ENCODE data around the gene SRRM2.

DNA sequence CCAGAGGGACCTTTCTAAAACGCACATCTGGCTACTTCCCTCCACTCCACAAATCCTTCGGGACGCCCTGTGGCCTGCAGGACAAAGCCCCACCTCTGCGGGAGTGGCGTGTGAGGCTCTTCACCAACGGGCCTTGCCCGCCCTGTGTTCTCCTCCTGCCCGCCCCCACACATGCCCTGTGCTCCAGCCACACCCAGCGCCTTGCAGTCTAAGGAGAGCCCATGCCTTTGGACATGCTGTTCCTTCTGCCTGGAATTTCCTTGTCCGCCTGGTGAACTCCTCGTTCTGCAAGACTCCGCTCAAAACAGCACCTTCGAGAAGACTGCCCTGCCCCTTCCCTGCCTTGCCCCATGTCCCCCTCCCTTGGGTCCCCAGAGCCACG lies 17.2 kb downstream of the SRRM2 start:
- TF ChIP-seq, protein P1, sequence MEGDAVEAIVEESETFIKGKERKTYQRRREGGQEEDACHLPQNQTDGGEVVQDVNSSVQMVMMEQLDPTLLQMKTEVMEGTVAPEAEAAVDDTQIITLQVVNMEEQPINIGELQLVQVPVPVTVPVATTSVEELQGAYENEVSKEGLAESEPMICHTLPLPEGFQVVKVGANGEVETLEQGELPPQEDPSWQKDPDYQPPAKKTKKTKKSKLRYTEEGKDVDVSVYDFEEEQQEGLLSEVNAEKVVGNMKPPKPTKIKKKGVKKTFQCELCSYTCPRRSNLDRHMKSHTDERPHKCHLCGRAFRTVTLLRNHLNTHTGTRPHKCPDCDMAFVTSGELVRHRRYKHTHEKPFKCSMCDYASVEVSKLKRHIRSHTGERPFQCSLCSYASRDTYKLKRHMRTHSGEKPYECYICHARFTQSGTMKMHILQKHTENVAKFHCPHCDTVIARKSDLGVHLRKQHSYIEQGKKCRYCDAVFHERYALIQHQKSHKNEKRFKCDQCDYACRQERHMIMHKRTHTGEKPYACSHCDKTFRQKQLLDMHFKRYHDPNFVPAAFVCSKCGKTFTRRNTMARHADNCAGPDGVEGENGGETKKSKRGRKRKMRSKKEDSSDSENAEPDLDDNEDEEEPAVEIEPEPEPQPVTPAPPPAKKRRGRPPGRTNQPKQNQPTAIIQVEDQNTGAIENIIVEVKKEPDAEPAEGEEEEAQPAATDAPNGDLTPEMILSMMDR (optimal IDR thresholded peaks at IDR 0.05 in 1 of 3, IDR thresholded peaks at IDR 0.05 in 1 of 3, conservative IDR thresholded peaks at IDR 0.05 in 1 of 3; ENCODE audit: extremely low read depth in 1 of 3, insufficient read depth in 2 of 3, low read length in 3 of 3), result no peak
- TF ChIP-seq EZH2 (IDR thresholded peaks at IDR 0.05; ENCODE audit: low read length), result no peak

Data from keratinocyte (primary cell).